T-helper 2 cell treated with Interferon-gamma antibody and Interleukin-4, amounts not matched to agents 100 ng/mL and 5 ng/mL, for 36 hours (primary cell): ENCODE data around the gene KLK15. TPM values are rescaled to one million over a fixed set of nuclear protein-coding genes. Genes with fewer than 3 reads are reported as not detected.

Experiments used
- intact Hi-C: fragments of 100-400 bp; cut with micrococcal nuclease; formaldehyde crosslinking; loops from one replicate; pipeline ENCODE4 v1.15.1; 2023
- total RNA-seq: library from RNA; stranded (reverse); gene quantifications from 2 replicates; pipeline ENCODE4 v1.2.3, GENCODE V29; 2022

KLK15 gene
- total RNA-seq, 1 donor from 2014 or later: not detected

DNA sequence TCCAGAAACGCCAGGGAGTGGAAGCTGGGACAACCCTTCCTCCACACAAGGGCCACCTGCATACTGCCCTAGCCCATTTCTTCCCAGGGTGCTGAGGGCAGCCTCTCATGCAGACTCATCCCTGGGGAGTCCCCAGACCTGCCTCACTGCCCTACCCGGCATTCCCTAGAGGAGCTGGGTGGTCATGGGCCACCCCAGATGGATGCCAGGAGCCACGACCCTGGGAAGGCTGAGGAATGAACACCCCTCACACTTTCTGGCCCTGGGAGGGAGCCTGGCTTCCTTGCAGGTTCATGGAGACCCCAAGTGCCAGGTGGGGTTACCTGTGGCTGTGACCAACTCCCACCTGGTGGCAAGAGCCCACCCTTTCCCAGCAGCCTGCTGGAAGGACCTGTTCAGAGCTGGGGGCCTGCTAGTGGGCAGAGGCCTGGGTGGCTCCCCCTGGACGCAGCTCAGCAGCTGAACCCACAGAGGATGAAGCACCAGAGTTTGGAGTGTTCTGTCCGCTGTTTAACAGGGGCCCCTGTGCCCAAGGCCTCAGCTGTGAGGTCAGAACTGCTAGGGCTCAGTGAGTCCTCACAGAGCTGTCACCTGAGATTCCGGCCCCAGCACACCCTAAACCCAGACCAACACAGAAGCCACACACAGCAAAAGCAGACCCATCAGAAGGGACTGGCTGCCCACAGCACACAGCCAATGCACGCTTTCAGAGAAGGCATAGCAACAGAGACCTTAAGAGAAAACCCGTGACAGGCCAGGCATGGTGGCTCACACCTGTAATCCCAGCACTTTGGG lies 36.5 kb downstream of the KLK15 start:
- intact Hi-C loops: no loop called here

DNA sequence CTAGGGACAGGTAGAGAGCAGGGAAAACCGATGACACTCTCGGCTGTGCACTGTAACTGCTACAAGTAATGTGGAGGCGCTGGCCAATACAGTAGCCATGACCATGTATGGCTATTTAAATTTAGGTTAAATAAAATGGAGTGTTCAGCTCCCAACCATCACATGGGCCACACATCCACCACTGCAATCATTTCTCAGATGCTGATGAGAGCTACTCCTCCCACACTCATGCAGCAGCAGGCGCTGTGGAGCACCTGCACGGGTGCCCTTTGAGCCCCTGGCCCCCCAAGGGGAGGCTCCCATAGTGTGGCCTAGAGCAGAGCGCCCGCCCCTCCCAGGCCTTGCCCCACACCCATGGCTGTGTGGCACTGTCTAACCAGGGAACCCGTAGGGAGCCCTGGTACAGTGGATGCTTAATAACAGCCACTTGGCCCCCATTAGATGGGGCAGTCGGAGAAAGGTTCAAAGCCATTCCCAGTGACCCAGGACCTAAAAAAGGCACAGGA lies 37.2 kb downstream of the KLK15 start:
- intact Hi-C loops: no loop called here

DNA sequence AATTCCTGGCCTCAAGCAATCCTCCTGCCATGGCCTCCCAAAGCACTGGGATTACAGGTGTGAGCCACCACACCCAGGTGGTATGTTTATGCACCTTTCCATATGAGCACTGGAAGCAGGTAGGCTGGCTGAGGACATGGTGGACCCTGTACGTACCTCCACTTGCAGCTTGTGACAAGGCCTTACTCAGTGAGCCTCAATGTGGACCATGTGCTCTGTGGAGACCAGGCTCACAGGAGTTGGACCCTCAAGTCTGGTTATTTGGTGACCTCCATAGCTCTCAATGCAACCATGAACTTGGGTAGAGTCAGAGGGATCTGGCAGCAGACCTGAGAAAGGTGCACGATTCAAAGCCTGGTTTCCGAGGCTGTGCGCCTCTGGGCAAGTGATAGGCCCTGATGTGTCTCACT lies 37.7 kb downstream of the KLK15 start:
- intact Hi-C loops: no loop called here

DNA sequence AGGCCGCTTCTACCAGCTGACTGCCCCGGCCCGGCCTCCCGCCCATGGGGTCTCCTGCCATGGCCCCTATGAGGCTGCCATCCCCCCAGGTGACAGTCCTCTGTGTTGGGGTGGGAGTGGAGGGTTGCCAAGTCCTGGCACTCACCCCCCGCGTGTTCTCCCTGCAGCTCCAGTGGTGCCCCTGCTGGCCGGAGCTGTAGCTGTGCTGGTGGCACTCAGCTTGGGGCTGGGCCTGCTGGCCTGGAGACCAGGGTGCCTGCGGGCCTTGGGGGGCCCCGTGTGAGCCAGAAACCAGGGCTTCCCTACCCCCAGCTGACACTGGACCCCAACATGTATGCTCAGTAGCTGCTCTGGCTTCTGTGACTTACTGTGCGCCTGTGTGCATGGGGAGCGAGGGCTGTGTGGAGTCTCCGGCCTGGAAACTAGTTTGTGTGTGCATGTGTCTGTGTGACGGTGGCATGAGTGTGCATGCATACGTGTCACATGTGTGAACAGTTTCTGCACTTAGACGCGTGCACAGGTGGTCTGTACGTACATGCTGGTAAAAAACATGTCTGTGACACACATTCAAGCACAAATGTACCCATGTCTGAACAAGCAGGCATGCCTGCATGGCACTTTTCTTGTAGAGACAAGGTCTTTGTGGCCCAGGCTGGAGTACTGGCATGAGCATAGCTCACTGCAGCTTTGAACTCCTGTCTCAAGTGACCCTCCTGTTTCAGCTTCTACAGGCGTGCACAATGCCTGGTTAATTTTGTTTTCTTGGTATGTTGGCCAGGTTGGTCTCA lies 38.3 kb downstream of the KLK15 start:
- intact Hi-C loops: no loop called here

DNA sequence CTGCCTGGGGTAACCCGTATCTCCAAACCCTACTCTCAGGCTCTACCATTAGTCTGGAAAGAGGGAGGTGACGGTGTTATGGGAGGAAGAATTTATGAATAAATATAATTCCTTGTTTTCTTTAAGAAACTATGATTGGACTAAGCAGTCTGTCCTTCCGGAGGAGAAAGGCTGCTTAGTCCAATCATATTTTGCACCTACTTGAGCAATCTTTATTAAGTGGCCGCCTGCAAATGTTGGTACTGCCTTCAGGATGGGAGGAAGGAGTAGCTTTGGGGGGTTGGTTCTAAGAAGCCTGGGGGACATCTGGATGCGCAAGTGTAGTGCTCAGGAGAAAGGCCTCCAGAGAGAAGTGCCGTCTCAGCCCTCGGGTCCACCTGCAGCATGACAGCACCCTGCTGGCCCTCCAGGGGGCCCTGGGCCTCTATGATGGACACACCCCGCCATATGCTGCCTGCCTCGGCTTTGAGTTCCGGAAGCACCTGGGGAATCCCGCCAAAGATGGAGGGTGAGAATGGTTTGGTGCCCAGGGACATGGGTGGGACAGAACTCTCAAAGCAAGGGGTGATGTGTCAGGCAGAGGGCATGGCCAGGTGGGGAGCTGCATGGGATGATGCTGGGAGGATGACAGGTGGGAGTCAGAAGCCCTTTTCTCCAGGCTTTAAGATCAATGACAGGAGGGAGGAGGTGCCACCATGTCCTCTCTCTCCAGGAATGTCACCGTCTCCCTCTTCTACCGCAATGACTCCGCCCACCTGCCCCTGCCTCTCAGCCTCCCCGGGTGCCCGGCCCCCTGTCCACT lies 39.1 kb downstream of the KLK15 start:
- intact Hi-C loops: no loop called here

DNA sequence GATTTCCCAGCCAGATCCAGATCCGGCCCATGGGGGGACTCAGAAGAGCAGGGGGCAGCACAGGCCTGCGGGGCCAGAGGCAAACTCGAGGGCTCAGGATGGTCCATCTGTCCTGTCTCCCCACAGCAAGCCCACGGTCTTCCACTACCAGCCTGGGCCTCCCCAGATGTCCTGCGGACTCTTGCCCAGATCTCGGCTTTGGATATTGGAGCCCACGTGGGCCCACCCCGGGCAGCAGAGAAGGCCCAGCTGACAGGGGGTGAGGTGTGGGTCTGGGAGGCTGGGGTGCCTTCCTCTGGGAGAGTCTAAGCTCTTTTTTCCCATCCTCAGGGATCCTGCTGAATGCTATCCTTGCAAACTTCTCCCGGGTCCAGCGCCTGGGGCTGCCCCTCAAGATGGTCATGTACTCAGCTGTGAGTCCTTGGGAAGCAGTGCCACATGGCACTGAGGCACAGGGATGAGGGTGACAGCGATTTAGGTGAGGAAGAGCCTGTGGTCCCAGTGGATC lies 39.8 kb downstream of the KLK15 start:
- intact Hi-C loops: no loop called here

DNA sequence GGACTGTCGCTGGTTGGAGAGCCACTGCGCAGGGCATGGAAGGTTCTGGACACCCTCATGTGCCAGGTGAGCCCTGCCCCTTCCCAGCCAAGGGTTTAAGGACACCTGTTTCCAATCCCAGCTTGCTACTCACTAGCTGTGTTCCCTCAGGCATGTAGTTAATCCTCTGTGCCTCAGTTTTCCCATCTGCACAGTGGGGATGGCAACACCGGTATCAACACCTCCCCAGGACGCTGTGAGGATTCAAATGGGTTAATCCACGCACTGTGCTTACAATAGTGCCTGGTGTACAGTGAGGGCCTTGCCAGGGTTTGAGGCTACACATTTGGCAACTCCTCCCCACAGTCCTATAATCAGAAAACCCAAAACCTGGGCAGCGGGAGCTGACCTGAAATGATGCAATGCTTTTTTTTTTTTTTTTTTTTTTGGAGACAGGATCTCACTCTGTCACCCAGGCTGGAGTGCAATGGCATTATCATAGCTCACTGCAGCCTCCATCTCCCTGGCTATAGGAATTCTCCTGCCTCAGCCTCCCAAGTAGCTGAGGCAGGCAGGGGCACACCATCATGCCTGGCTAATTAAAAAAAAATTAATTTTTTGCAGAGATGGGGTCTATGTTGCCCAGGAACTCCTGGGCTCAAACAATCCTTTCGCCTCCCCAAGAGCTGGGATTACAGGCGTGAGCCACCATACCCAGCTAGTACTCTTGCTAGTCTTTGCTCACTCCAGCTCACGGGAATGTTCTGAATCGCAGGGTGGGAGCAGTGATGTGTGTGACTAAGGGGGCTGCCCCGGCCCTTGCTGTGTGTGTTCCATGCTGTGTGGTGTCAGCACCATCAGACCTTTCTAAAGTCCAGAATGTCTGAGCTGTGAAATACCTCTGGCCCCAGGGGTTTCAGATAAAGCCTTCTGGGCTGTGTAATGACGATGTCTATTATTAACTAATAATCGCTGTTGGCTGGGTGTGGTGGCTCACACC lies 40.8 kb downstream of the KLK15 start:
- intact Hi-C loops: no loop called here

DNA sequence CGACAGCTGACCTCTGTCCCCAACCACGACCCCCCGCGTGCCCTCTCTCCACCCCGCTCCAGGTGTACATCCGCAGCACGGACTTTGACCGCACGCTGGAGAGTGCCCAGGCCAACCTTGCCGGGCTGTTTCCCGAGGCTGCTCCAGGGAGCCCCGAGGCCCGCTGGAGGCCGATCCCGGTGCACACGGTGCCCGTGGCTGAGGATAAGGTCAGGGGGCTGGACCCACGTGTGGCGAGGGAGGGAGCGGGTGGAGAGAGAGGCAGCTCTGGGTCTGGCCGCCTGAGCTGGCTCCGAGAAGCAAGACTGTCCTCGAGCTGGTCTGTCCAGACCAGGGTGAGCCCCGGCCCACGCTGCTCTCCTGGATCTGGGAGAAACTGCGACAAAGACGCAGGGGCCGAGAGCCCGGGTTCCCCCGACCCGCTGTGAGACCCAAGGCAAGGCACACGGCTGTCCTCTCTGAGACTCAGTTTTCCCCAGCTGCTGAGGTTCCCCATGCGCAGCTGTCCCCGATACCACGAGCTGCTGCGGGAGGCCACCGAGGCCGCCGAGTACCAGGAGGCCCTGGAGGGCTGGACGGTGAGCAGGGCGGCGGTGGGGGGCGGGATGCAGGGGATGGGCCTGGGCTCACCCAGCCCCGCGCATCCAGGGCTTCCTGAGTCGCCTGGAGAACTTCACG lies 41.6 kb downstream of the KLK15 start:
- intact Hi-C loops: no loop called here

DNA sequence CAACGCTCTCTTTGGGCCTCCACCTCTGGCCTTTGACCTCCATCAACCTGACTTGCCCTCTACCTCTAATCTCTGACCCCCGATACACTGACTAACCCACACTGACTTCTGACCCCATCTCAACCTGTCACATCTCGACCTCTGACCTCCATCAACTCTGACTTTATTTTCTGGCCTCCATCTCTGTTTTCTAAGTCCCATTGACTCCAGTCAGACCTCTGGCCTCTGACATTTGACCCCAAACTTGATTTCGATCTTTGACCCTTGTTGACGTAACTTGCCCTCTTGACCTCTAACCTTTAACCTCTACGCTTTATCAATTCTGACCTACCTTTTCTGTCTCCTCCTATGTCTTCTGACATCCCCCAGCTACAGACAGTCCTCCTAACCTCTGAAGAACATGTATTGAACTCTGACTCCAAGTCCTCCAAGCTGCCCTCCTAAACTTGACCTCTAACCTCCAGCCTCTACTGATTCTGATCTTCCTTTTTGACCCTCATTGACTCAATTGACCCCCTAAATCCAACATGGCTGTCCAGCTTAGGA lies 42.4 kb downstream of the KLK15 start:
- intact Hi-C loops: no loop called here

DNA sequence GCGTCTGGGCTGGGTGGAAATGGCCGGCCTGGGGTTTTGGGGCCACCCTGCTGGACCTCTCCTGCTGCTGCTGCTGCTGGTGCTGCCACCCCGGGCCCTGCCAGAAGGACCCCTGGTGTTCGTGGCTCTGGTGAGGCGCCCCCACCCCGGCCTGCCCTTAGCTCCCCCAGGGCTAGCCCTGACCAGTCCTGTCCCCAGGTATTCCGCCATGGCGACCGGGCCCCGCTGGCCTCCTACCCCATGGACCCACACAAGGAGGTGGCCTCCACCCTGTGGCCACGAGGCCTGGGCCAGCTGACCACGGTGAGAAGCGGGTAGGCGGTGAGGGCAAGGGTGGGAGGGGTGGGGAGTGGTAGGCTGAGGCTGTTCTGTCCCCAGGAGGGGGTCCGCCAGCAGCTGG lies 43.0 kb downstream of the KLK15 start, which contains the start of gene ACP4:
TSS of gene ACP4 (plus strand) at position 20 of the 400 bp plus-strand sequence. CDS start at position 20, 0 bp downstream.
- intact Hi-C loops: no loop called here

DNA sequence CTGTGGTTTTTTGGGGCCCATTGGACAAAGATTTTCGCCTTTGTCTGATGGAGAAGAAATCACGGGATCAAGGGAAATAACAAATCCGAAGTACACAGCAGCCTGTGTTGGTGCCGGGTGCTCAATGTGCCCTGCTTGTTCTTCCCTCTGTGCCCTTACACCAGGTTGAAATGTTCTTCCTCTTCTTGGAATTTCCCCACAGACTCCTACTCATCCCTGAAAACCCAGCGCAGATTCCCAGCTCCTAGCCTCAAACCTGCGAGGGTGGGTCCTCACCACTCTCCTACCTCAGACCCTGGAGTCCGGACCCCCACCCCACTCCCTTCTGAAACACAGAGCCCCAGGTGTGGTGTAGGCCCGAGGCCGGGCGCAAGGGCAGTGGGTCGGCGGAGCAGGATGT lies 48.0 kb downstream of the KLK15 start:
- intact Hi-C loops: loop anchor here (10.0 kb wide), 1 partner anchor 421 kb away; the partner anchor contains the start of gene NAPSA

DNA sequence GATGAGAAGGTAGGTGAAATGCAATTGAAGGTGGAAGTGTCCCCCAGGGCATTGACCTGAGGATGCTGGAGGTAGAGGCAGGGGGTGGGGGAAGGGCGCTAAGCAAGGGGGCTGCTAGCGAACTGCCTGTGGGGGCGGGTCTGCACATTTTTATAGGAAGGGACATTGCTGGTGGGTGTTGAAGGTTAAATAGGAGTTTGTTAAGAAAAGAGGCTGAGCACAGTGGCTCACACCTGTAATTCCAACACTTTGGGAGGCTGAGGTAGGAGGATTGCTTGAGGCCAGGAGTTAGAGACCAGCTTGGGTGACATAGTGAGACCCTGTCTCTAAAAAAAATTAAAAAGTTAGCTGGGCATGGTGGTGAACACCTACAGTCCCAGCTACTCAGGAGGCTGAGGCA lies 48.7 kb downstream of the KLK15 start:
- intact Hi-C loops: loop anchor here (10.0 kb wide), 1 partner anchor 420 kb away; the partner anchor contains the start of gene NAPSA

DNA sequence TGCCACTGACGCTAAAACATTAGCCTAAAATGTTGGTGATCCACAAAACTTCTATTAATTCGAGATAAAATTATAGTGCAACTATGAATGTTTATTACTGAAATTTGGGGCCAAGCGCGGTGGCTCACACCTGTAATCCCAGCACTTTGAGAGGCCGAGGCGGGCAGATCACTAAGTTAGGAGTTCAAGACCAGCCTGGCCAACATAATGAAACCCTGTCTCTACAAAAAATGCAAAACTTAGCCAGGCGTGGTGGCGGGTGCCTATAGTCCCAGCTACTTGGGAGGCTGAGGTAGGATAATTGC lies 49.6 kb downstream of the KLK15 start:
- intact Hi-C loops: loop anchor here (1.0 to 10.0 kb wide), 5 partner anchors 59 to 419 kb away; partner anchors contain the start of gene NAPSA

DNA sequence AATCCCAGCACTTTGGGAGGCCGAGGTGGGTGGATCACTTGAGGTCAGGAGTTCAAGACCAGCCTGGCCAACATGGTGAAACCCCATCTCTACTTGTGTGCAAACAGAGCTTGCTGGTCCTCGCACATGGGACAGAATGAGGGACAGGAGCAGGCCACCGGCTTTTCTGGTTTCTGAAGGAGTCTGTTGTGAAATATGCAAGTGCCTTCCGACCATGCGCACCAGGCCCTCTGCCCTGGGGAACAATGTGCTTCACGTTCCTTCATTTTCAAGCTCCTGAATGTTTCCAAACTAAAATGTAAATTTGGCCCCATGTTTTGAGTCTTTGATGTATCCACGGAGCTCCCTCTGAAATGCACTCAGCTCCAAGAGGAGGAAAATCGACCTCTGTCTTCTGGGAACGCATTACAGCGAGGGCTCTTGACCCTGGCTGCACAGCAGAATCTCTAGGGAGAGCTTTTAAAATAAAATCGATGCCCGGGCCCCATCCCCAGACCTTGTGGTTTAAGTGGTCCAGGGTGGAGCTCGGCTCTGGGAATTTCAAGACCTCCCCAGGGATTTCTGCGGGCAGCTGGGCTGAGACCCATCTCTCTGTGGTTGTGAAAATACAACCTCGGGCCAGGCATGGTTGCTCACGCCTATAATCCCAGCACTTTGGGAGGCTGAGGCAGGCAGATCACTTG lies 52.5 kb downstream of the KLK15 start:
- intact Hi-C loops: loop anchor here (10.0 kb wide), 1 partner anchor 416 kb away; the partner anchor contains the start of gene NAPSA

DNA sequence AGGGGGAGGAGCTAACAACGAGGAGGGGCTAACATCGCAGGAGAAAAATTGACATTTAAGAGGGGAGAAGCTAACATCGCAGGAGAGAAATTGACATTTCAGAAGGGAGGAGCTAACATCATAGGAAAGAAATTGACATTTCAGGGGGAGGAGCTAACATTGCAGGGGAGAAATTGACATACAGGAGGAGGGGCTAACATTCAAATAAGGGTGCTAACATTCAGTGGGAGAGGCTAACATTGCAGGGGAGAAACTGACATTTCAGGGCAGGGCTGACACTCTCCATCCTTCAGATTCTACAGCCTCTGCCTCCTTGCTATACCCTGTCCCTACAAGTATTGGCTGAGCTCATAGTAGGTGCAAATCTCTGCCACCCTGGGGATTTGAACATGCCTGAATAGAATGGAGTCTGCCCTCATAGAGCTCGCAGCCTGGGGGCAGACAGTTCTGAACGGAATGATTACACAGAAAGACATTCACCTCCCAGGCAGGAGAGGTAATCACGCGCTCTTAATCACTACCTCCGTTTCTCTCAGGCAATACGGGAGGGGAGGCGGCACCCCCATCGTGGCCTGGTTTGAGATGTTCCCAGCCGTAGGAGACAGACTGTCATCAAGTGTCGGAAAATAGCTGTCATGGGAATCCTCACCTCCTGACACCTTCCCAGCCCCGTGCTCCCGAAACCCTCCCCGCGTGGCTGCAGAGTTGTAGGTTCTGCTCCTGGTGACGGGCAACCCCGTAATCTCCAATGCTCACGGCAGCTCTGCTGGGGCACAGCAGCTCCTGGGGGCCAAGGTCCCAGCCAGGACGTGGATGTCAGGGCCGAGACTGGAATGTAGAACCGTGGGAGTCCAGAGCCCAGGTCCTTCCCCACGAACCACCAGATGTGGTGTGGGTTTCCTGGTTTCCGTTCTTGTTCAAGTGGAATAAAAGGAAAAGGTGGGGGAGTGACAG lies 53.6 kb downstream of the KLK15 start:
- intact Hi-C loops: loop anchor here (10.0 kb wide), 1 partner anchor 415 kb away; the partner anchor contains the start of gene NAPSA

DNA sequence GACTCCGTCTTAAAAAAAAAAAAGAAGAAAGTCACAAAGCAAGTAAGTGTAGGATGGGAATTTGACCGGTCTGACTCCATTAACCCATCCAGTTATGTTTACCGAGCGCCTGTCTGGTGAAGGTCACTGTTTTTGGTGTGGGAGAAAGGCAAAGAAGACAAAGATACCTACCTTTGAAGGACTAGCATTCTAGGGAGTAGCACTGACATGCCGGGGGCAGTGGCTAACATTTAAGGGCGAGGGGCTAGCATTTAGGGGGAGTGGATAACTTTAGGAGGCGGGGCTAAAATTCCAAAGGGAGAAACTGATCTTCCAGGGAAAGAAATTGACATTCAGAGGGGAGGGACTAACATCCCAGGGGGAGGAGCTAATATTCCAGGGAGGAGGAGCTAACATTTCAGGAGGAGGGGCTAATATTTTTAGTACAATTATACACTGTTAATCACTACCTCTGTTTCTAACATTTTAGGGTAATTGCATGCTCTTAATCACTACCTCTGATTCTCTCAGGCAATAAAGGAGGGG lies 54.4 kb downstream of the KLK15 start:
- intact Hi-C loops: no loop called here

DNA sequence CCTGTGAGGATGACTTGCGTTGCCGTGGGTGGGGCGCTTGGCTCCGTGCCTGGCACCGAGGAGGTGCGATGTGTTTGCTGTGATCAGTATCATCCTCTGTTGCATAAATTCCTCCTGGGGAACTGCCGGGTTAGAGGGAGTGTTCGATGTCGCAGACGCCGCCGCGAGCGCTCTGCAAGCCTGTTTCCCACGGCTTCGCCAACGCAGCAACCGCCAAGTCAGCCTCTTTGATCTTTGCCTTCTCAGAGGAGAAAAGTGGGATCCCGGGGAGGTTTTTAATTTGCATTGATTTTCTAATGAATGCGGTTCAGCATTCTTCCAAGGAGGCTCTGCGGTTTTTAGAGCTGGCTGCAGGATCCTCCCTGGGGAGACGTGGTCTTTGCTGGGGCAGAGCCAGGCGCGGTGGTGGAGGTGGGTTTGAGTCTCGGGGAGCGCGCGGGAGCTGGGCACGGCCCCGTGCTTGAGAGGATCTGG lies 55.5 kb downstream of the KLK15 start:
- intact Hi-C loops: no loop called here
